B cell (primary cell): ENCODE data around the gene SH3GL1. TPM values are rescaled to one million over a fixed set of nuclear protein-coding genes. Genes with fewer than 3 reads are reported as not detected.

Experiments
- ATAC-seq: fragments of 200-7000 bp; cut with Tn5 transposase; one replicate; pipeline ENCODE4 v1.10.0; 2021; ENCODE audit warnings: low read depth, mild to moderate bottlenecking, moderate number of reproducible peaks, moderate library complexity
- CTCF ChIA-PET: fragments of 350-600 bp; sonication (Branson Sonifier 250); formaldehyde crosslinking; loops from one replicate; lab custom pipeline; 2021; ENCODE audit warnings: antibody characterized with exemption, inconsistent platforms; lab: Charles Lee
- POLR2A ChIA-PET: fragments of 350-600 bp; sonication (Branson Sonifier 250); formaldehyde crosslinking; loops from one replicate; lab custom pipeline; 2021; ENCODE audit warnings: antibody characterized with exemption; lab: Charles Lee
- DNase-seq: peaks from one replicate; pipeline ENCODE4 v3.0.0; 2013
- H2AFZ ChIP-seq: 2 replicates; pipeline ENCODE4 v1.6.1; 2012; ENCODE audit warnings: mild to moderate bottlenecking, low read depth, low read length; ENCODE audit not compliant: insufficient read depth, poor library complexity, severe bottlenecking
- H3K27ac ChIP-seq, 2 donors: 1 replicate in 1 of 2; 2 replicates in 1 of 2; pipeline ENCODE4 v1.5.1; 2012 to 2013; ENCODE audit warnings: low read length in 2 of 2, mild to moderate bottlenecking in 2 of 2, moderate library complexity in 1 of 2
- H3K27me3 ChIP-seq, 4 experiments: fragments of 200-600 bp in 1 of 4; sonication (generic) in 1 of 4; replicated peaks in 1 of 4; 1 replicate in 2 of 4; 2 replicates in 2 of 4; pipeline versions ENCODE4 v1.6.1 to v1.7.0; 2013 to 2016; ENCODE audit warnings: low read length in 3 of 4, mild to moderate bottlenecking in 2 of 4, mixed read lengths in 1 of 4, moderate library complexity in 1 of 4; ENCODE audit not compliant: insufficient read depth in 4 of 4, control insufficient read depth in 3 of 4; ENCODE audit errors: control extremely low read depth in 1 of 4
- H3K36me3 ChIP-seq, 2 experiments: replicated peaks in 1 of 2; 1 replicate in 1 of 2; 2 replicates in 1 of 2; pipeline versions ENCODE4 v1.6.1 to v1.7.1; 2013; ENCODE audit warnings: low read length in 1 of 2; ENCODE audit not compliant: insufficient read depth in 2 of 2, control insufficient read depth in 1 of 2; ENCODE audit errors: control extremely low read depth in 1 of 2, extremely low read depth in 1 of 2
- H3K4me1 ChIP-seq, 2 donors: fragments of 200-600 bp in 1 of 2; sonication (generic) in 1 of 2; 1 replicate in 1 of 2; 2 replicates in 1 of 2; pipeline versions ENCODE4 v1.5.1 to v1.6.1; 2013 to 2017; ENCODE audit warnings: low read length in 2 of 2; ENCODE audit not compliant: control insufficient read depth in 2 of 2, insufficient read depth in 2 of 2
- H3K4me2 ChIP-seq: replicated peaks from 2 replicates; pipeline ENCODE3; 2012; ENCODE audit warnings: mild to moderate bottlenecking, low read depth, low read length; ENCODE audit not compliant: poor library complexity, severe bottlenecking
- H3K4me3 ChIP-seq, 5 experiments: fragments of 200-600 bp in 1 of 5; sonication (generic) in 1 of 5; 1 replicate in 3 of 5; 2 replicates in 2 of 5; pipeline versions ENCODE4 v1.5.1 to v1.7.0; 2011 to 2016; ENCODE audit warnings: low read length in 4 of 5, mild to moderate bottlenecking in 4 of 5, low read depth in 2 of 5, control low read depth in 1 of 5, moderate library complexity in 1 of 5; ENCODE audit not compliant: insufficient read depth in 1 of 5; ENCODE audit errors: control extremely low read depth in 1 of 5, extremely low read depth in 1 of 5
- H3K79me2 ChIP-seq: fragments of 200-600 bp; sonication (generic); one replicate; pipeline ENCODE4 v1.6.0; 2016; ENCODE audit warnings: low read length; ENCODE audit not compliant: control insufficient read depth, insufficient read depth
- H3K9ac ChIP-seq: fragments of 200-600 bp; sonication (generic); 2 replicates; pipeline ENCODE4 v1.6.1; 2017; ENCODE audit warnings: mild to moderate bottlenecking, low read length, moderate library complexity
- H3K9me3 ChIP-seq, 3 donors: one replicate each; pipeline versions ENCODE4 v1.6.1 to v1.7.1; 2013; ENCODE audit warnings: low read length in 2 of 3; ENCODE audit not compliant: control insufficient read depth in 2 of 3, insufficient read depth in 1 of 3; ENCODE audit errors: control extremely low read depth in 1 of 3
- H4K20me1 ChIP-seq: 2 replicates; pipeline ENCODE4 v1.6.0; 2012; ENCODE audit warnings: mild to moderate bottlenecking, low read length; ENCODE audit not compliant: insufficient read depth, control insufficient read depth, poor library complexity, severe bottlenecking
- H3K27ac Mint-ChIP-seq: one replicate; pipeline ENCODE4 v1.8.0; 2021; ENCODE audit warnings: mixed read lengths
- H3K27me3 Mint-ChIP-seq: one replicate; pipeline ENCODE4 v1.8.0; 2021; ENCODE audit warnings: mixed read lengths
- H3K4me1 Mint-ChIP-seq: one replicate; pipeline ENCODE4 v1.8.0; 2021; ENCODE audit warnings: mixed read lengths
- H3K4me3 Mint-ChIP-seq: one replicate; pipeline ENCODE4 v1.8.0; 2021; ENCODE audit warnings: mixed read lengths
- H3K9me3 Mint-ChIP-seq: one replicate; pipeline ENCODE4 v1.8.0; 2022; ENCODE audit warnings: mixed read lengths; ENCODE audit not compliant: insufficient read depth
- CTCF ChIP-seq: fragments of 200-600 bp; IDR thresholded peaks from one replicate; pipeline ENCODE4 v1.8.0; 2022; ENCODE audit warnings: antibody characterized with exemption, mild to moderate bottlenecking
- EZH2 ChIP-seq: IDR thresholded peaks from 2 replicates; pipeline ENCODE4 v1.6.1; 2012; ENCODE audit warnings: borderline replicate concordance, low read depth, mild to moderate bottlenecking, moderate library complexity, low read length; ENCODE audit not compliant: insufficient read depth, poor library complexity, severe bottlenecking
- WGBS: methylation state at CpG from one replicate; pipeline ENCODE4 v1.1.5; 2013; ENCODE audit warnings: missing lambda C conversion rate; ENCODE audit not compliant: insufficient coverage; 5-methylcytosine and 5-hydroxymethylcytosine counted together
- intact Hi-C: fragments of 100-400 bp; cut with micrococcal nuclease; formaldehyde crosslinking; loops from one replicate; pipeline ENCODE4 v1.10.0; 2022
- polyA plus RNA-seq: library from polyadenylated mRNA; depleted of rRNA; stranded (reverse); fragments of >200 nt; gene quantifications from 2 replicates; pipeline ENCODE4 v1.2.3, GENCODE V29; 2012
- total RNA-seq, 2 donors: library from RNA; stranded (reverse); fragments of 120-200 nt in 1 of 2; gene quantifications; 1 replicate in 1 of 2; 2 replicates in 1 of 2; pipeline versions ENCODE4 v1.2.3 to v1.2.4, GENCODE V29; 2013 to 2022

Gene SH3GL1
- total and polyA plus RNA-seq, 2 donors (not counting 1 experiment from before 2014, with no cell fraction given): 37.2 to 42.4 TPM

DNA sequence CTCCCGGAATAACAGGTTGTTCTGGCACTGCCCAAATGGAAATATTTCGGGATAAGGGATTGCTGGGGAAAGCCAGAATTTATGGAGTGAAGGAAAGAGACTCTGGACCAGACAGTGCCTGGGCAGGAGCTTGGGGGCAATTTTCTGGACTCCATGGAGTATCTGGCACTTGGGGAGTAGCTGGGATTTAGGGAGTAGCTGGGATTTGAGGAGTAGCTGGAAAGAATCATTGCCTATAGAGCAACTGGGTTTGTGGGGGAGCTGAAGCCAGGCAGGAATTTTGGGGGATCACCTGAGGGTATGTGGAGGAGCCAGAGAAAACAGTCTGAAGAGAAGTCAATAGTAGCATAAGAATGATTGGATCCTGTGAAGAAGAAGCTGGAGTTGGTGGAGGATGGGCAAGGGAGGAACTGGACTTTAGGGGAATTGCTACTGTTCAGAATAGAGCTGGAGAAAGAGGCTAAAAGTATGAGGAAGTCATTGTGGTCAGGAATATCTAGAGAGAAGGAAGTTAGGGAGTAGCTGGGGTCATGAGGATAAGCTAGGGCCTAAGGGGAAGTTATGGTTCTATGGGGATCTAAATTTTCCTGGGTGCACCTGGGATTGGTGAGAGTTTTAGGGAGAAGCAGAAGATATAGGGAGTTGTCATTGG lies 81.2 kb downstream of the SH3GL1 start:
- Mint-ChIP-seq H3K4me3 (no peak overlapping the region), H3K4me1 (no peaks in the 10 kb centered on the region), H3K27ac (no peak overlapping the region), H3K9me3 (peaks cover 4% of the 10 kb centered on the region), H3K27me3 (no peaks in the 10 kb centered on the region)
- Histone ChIP-seq H3K36me3 (no peaks in the 10 kb centered on the region), H3K4me1 (no peaks in the 10 kb centered on the region), H3K79me2 (no peaks in the 10 kb centered on the region), H3K9ac (no peak overlapping the region), H3K27me3 (no peaks in the 10 kb centered on the region), H4K20me1 (no peaks in the 10 kb centered on the region), H3K9me3 (peaks cover 0 to 37% (median 1%) of the 10 kb centered on the region in 3 donors), H3K27ac (no peak overlapping the region), H3K4me3 (no peak overlapping the region), H3K4me2 (no peak overlapping the region), H2AFZ (no peak overlapping the region)
- ChIA-PET POLR2A (no interaction called here), CTCF (interaction anchor here (0.7 to 1.0 kb wide), 2 partner anchors 33 to 179 kb away, joined by 3 read pairs; no protein-coding TSS in a partner anchor)
- no peak for ATAC-seq
- 94% methylated on average over 2 of the region's 2 CpGs for WGBS
- intact Hi-C loops: no loop called here
- DNase-seq: no peak
- TF ChIP-seq EZH2 (no peak), CTCF (no peak)

GRCh38 chr19:4318460-4318859 lies 81.9 kb downstream of the SH3GL1 start:
- ChIA-PET CTCF (no interaction called here), POLR2A (no interaction called here)
- Mint-ChIP-seq H3K4me1 (no peaks in the 10 kb centered on the region), H3K27me3 (no peaks in the 10 kb centered on the region), H3K9me3 (peaks cover 4% of the 10 kb centered on the region), H3K4me3 (no peak overlapping the region), H3K27ac (no peak overlapping the region)
- no peak for DNase-seq
- WGBS: 94% methylated on average over 2 of the region's 7 CpGs
- Histone ChIP-seq H3K79me2 (no peaks in the 10 kb centered on the region), H3K4me1 (no peaks in the 10 kb centered on the region), H3K9ac (no peak overlapping the region), H4K20me1 (no peaks in the 10 kb centered on the region), H3K27ac (no peak overlapping the region), H3K4me2 (no peak overlapping the region), H3K4me3 (no peak overlapping the region), H3K9me3 (peaks cover 0 to 37% (median 1%) of the 10 kb centered on the region in 3 donors), H3K36me3 (no peaks in the 10 kb centered on the region), H3K27me3 (no peaks in the 10 kb centered on the region), H2AFZ (no peak overlapping the region)
- intact Hi-C loops: no loop called here
- TF ChIP-seq EZH2 (no peak), CTCF (no peak)
- ATAC-seq: no peak
